ENCODE results near the gene ELFN1. TPM values are rescaled to one million over a fixed set of nuclear protein-coding genes. Genes with fewer than 3 reads are reported as not detected.
A peak's percentile ranks its signal among the peaks of the same experiment; 100 is the strongest.

ELFN1 gene
- total and polyA plus RNA-seq, 2 donors from 2014 or later, result 3.5 to 3.8 TPM

DNA sequence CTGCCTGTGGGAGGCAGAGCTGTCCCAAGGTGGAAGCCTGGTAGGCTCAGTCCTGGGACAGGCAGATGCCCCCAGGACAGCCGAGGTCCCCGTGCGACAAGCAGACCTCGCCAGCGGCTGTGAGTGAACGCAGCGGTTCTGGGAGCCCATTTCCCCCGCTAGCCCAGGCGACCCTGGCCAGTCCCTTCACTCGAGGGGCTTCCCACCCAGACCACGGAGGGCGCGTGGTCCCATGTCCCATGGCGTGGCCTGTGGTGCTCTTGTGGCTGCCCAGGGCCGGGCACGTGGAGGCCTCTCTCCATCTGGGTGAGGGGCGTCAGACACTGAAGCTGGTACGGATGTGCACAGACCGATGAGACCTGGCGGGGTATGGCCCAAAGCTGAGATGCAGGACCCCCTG is 67.9 kb downstream of the ELFN1 start:
- FAIRE-seq, result no peak
- Histone ChIP-seq H3K9ac (ENCODE audit: low read length in 3 of 3) (no peak overlapping the region), H3K9me3 (ENCODE audit: control insufficient read depth in 2 of 3, insufficient read depth in 1 of 3, low read length in 3 of 3) (no peaks in the 10 kb centered on the region), H3K4me1 (ENCODE audit: control insufficient read depth in 2 of 3, insufficient read depth in 2 of 3, low read depth in 1 of 3, low read length in 3 of 3) (peaks cover 0 to 6% (median 0%) of the 10 kb centered on the region in 3 donors), H3K36me3 (ENCODE audit: control insufficient read depth in 2 of 3, insufficient read depth in 3 of 3, low read length in 3 of 3) (no peaks in the 10 kb centered on the region), H3K27me3 (ENCODE audit: control insufficient read depth, insufficient read depth, low read length) (no peaks in the 10 kb centered on the region), H3K27ac (ENCODE audit: low read depth in 2 of 2, low read length in 2 of 2) (no peak overlapping the region), H3K4me3 (ENCODE audit: low read length in 3 of 3) (no peak overlapping the region)
- DNase-seq, result peak in 1 of 5 donors; percentile 61
- TF ChIP-seq, protein P1, sequence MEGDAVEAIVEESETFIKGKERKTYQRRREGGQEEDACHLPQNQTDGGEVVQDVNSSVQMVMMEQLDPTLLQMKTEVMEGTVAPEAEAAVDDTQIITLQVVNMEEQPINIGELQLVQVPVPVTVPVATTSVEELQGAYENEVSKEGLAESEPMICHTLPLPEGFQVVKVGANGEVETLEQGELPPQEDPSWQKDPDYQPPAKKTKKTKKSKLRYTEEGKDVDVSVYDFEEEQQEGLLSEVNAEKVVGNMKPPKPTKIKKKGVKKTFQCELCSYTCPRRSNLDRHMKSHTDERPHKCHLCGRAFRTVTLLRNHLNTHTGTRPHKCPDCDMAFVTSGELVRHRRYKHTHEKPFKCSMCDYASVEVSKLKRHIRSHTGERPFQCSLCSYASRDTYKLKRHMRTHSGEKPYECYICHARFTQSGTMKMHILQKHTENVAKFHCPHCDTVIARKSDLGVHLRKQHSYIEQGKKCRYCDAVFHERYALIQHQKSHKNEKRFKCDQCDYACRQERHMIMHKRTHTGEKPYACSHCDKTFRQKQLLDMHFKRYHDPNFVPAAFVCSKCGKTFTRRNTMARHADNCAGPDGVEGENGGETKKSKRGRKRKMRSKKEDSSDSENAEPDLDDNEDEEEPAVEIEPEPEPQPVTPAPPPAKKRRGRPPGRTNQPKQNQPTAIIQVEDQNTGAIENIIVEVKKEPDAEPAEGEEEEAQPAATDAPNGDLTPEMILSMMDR (IDR thresholded peaks at IDR 0.05; ENCODE audit: borderline replicate concordance, extremely low read depth, insufficient read depth), result no peak
- intact Hi-C loops (cut with DNase I), result no loop called here

GRCh38 chr7:1738511-1738910 is 68.4 kb downstream of the ELFN1 start:
- Histone ChIP-seq H3K4me3 (ENCODE audit: low read length in 3 of 3) (no peak overlapping the region), H3K27me3 (ENCODE audit: control insufficient read depth, insufficient read depth, low read length) (no peaks in the 10 kb centered on the region), H3K36me3 (ENCODE audit: control insufficient read depth in 2 of 3, insufficient read depth in 3 of 3, low read length in 3 of 3) (no peaks in the 10 kb centered on the region), H3K9me3 (ENCODE audit: control insufficient read depth in 2 of 3, insufficient read depth in 1 of 3, low read length in 3 of 3) (no peaks in the 10 kb centered on the region), H3K4me1 (ENCODE audit: control insufficient read depth in 2 of 3, insufficient read depth in 2 of 3, low read depth in 1 of 3, low read length in 3 of 3) (peaks cover 0 to 8% (median 0%) of the 10 kb centered on the region in 3 donors), H3K9ac (ENCODE audit: low read length in 3 of 3) (no peak overlapping the region), H3K27ac (ENCODE audit: low read depth in 2 of 2, low read length in 2 of 2) (no peak overlapping the region)
- FAIRE-seq (no peak), DNase-seq (no peak)
- intact Hi-C loops (cut with DNase I), result no loop called here
- TF ChIP-seq, protein P1 (IDR thresholded peaks at IDR 0.05; ENCODE audit: borderline replicate concordance, extremely low read depth, insufficient read depth), result no peak

- no peaks in the 10 kb centered on the region for H3K27me3 ChIP-seq (ENCODE audit: control insufficient read depth, insufficient read depth, low read length)
- peaks cover 0 to 8% (median 0%) of the 10 kb centered on the region in 3 donors for H3K4me1 ChIP-seq (ENCODE audit: control insufficient read depth in 2 of 3, insufficient read depth in 2 of 3, low read depth in 1 of 3, low read length in 3 of 3)
- H3K27ac ChIP-seq (ENCODE audit: low read depth in 2 of 2, low read length in 2 of 2), result no peak overlapping the region
- H3K9ac ChIP-seq (ENCODE audit: low read length in 3 of 3), result no peak overlapping the region
- intact Hi-C loops (cut with DNase I), result no loop called here
- H3K9me3 ChIP-seq (ENCODE audit: control insufficient read depth in 2 of 3, insufficient read depth in 1 of 3, low read length in 3 of 3), result no peaks in the 10 kb centered on the region
- no peak overlapping the region for H3K4me3 ChIP-seq (ENCODE audit: low read length in 3 of 3)
- TF ChIP-seq, protein P1 (IDR thresholded peaks at IDR 0.05; ENCODE audit: borderline replicate concordance, extremely low read depth, insufficient read depth), result no peak
- DNase-seq, result peak in 1 of 5 donors; percentile 45
- no peak for FAIRE-seq
- no peaks in the 10 kb centered on the region for H3K36me3 ChIP-seq (ENCODE audit: control insufficient read depth in 2 of 3, insufficient read depth in 3 of 3, low read length in 3 of 3)
These were observed 68.9 kb downstream of the ELFN1 start for GRCh38 chr7:1738956-1739355.

DNA sequence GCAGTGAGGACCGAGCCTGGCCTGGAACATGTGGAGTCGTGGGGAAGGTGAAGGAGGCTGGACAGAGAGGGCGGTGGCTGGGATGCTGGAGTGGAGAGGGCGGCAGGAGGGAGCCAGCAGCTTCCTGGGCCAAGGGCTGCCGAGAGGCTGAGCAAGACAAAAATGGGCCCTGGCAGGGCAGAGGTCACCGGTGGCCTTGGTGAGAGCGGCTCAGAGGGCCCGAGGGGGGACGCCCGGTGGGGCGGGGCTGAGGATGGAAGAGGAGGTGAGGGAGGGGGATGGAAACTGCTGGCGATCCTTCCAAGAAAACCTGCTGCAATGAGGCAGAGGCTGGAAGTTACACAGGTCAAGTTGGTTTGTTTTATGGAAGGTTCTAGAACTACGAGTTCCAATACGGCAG is 69.5 kb downstream of the ELFN1 start:
- H3K4me1 ChIP-seq (ENCODE audit: control insufficient read depth in 2 of 3, insufficient read depth in 2 of 3, low read depth in 1 of 3, low read length in 3 of 3), result peaks cover 0 to 8% (median 0%) of the 10 kb centered on the region in 3 donors
- no peak overlapping the region for H3K27ac ChIP-seq (ENCODE audit: low read depth in 2 of 2, low read length in 2 of 2)
- H3K4me3 ChIP-seq (ENCODE audit: low read length in 3 of 3), result no peak overlapping the region
- no peaks in the 10 kb centered on the region for H3K27me3 ChIP-seq (ENCODE audit: control insufficient read depth, insufficient read depth, low read length)
- FAIRE-seq (no peak), DNase-seq (no peak)
- H3K9ac ChIP-seq (ENCODE audit: low read length in 3 of 3), result no peak overlapping the region
- TF ChIP-seq, protein P1 (IDR thresholded peaks at IDR 0.05; ENCODE audit: borderline replicate concordance, extremely low read depth, insufficient read depth), result no peak
- H3K36me3 ChIP-seq (ENCODE audit: control insufficient read depth in 2 of 3, insufficient read depth in 3 of 3, low read length in 3 of 3), result no peaks in the 10 kb centered on the region
- intact Hi-C loops (cut with DNase I), result no loop called here
- H3K9me3 ChIP-seq (ENCODE audit: control insufficient read depth in 2 of 3, insufficient read depth in 1 of 3, low read length in 3 of 3), result no peaks in the 10 kb centered on the region

Measured in kidney (tissue), 14 donors.